ENCODE results near the gene GRM4. TPM values are rescaled to one million over a fixed set of nuclear protein-coding genes. Genes with fewer than 3 reads are reported as not detected.
A peak's percentile ranks its signal among the peaks of the same experiment; 100 is the strongest.
"Not testable (repeated sequence)": the region's sequence is repeated elsewhere in the genome, so short reads cannot be mapped to it uniquely, and the experiment has no call there.

The GRM4 gene
- total RNA-seq = 0.11 TPM
- 0.01 TPM for polyA plus RNA-seq

DNA sequence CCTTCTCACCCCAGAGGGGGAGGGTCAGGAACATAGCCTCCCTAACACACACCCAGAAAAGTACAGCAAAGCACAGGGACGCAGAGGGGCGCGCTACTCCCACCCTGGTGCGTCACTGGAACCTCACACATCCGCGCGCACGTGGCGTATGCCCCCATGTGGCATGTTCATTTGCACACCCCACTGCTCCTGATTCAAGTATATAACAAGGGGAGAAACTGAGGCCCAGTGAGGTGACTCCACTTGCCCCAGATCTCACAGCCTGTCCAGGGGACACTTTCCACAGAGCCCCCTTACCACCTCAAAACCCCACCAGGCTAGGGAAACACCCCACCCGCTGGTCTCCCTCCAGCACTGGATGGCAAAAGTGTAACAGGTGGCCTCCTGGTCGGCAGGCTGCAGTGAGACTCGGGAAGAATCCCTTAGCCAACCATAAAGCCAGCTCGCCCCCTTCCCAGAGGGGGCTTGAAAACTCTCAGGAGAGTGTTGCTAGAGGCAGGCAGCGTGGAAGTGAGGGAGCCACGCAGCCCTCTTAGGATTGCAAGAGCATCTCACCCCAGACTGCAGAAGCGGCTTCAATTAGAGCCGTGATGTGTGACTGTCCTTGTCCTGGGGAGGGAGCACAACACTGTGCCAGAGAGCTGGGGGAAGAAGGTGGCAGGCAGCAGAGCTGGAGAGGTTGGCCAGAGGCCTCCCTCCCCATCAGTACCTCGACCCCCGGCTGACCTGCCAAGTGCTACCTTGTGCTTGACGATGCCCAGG is at the start of gene GRM4:
Gene GRM4 (minus strand): TSS at position 67 of the 762 bp plus-strand sequence. CDS start 12,591 bp downstream, outside the sequence.
- Histone ChIP-seq H3K4me3 (ENCODE audit: low read depth, low read length) (peak within 1 kb of the TSS; percentile 31), H3K4me1 (ENCODE audit: insufficient read depth) (no peaks in the 10 kb centered on the region), H3K27ac (ENCODE audit: low read depth) (no peak within 1 kb of the TSS), H3K36me3 (ENCODE audit: insufficient read depth) (no peaks in the 10 kb centered on the region)
- no peak for DNase-seq (ENCODE audit: extremely low spot score)
- 38% methylated on average over 20 of the region's 20 CpGs for WGBS

DNA sequence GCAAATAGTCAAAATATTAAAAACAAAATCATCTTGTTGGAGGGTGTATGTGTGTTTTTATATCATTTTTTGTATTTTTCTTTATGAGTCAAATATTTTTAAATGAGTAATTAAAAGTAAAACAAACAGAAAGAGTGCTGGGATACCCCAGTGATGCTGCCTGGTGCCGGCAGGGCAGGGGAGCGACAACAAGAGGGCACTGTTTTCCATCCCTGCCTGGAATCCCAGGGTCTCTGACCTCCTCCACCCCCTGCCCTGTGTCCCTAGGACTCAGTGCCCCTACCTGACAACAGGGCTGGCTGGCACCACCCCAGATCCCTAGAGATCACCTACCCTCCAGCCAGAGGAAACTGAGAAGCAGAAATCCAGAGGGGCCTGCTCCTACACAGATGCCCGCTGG is 48.9 kb upstream of the GRM4 start:
- no peak overlapping the region for H3K27ac ChIP-seq (ENCODE audit: low read depth)
- 84% methylated on average over 3 of the region's 3 CpGs for WGBS
- H3K4me3 ChIP-seq (ENCODE audit: low read depth, low read length) = no peak overlapping the region
- H3K36me3 ChIP-seq (ENCODE audit: insufficient read depth) = no peaks in the 10 kb centered on the region
- DNase-seq (ENCODE audit: extremely low spot score) = no peak
- no peaks in the 10 kb centered on the region for H3K4me1 ChIP-seq (ENCODE audit: insufficient read depth)

DNA sequence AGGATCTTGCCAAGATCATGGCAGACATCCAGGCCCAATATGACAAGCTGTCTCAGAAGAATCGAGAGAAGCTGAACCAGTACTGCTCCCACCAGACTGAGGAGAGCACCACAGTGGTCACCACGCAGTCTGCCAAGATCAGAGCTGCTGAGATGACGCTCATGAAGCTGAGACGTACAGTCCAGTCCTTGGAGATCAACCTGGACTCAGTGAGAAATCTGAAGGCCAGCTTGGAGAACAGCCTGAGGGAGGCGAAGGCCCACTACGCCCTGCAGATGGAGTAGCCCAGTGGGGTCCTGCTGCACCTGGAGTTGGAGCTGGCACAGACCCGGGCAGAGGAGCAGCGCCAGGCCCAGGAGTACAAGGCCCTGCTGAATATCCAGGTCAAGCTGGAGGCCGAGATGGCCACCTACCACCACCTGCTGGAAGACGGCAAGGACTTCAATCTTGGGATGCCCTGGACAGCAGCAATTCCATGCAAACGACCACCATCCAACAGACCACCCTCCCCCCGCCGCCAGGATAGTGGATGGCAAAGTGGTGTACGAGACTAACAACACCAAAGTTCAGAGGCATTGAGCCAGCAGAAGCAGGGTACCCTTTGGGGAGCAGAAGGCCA is 44.7 kb upstream of the GRM4 start:
- Histone ChIP-seq H3K4me1 (ENCODE audit: insufficient read depth) (no peaks in the 10 kb centered on the region), H3K36me3 (ENCODE audit: insufficient read depth) (no peaks in the 10 kb centered on the region), H3K4me3 (ENCODE audit: low read depth, low read length) (no peak overlapping the region), H3K27ac (ENCODE audit: low read depth) (no peak overlapping the region)
- 83% methylated on average over 14 of the region's 14 CpGs for WGBS
- no peak for DNase-seq (ENCODE audit: extremely low spot score)

DNA sequence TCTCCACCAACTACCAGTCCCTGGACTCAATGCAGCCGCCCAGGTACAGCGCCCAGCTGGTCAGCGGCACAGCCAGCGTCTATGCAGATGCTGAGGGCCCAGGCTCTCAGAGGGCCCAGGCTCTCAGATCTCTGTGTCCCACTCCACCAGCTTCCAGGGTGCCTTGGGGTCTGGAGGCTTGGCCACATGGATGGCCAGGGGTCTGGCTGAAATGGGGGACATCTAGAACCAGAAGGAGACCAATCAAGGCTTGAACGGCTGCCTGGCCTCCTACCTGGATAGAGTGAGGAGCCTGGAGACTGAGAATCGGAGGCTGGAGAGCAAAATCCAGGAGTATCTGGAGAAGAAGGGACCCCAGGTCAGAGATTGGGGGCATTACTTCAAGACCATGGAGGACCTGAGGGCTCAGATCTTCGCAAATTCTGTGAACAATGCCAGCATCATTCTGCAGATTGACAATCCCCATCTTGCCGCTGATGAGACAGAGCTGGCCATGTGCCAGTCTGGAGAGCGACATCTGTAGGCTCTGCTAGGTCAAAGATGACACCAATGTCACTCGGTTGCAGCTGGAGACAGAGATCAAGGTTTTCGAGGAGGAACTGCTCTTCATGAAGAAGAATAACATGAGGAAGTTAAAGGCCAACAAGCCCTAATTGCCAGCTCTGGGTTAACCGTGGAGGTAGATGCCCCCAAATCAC is 44.1 kb upstream of the GRM4 start:
- Histone ChIP-seq H3K27ac (ENCODE audit: low read depth) (no peak overlapping the region), H3K4me3 (ENCODE audit: low read depth, low read length) (no peak overlapping the region), H3K36me3 (ENCODE audit: insufficient read depth) (no peaks in the 10 kb centered on the region), H3K4me1 (ENCODE audit: insufficient read depth) (no peaks in the 10 kb centered on the region)
- no peak for DNase-seq (ENCODE audit: extremely low spot score)
- WGBS = 86% methylated on average over 12 of the region's 12 CpGs

DNA sequence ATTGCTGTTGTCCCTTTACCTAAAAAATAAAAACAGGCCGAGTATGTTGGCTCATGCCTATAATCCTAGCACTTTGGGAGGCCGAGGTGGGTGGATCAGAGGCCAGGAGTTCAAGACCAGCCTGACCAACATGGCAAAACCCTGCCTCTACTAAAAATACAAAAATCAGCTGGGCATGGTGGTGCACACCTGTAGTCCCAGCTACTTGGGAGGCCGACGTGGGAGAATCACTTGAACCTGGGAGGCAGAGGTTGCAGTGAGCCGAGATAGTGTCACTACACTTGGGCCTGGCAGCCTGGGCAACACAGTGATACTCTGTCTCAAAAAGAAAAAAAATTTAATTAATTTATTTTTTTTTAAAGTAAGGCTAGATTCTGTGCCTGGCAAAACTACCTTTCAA is 38.8 kb upstream of the GRM4 start:
- H3K4me1 ChIP-seq (ENCODE audit: insufficient read depth); H3K36me3 ChIP-seq (ENCODE audit: insufficient read depth); H3K27ac ChIP-seq (ENCODE audit: low read depth); H3K4me3 ChIP-seq (ENCODE audit: low read depth, low read length); DNase-seq (ENCODE audit: extremely low spot score): not testable (repeated sequence)
- WGBS = 93% methylated on average over 5 of the region's 5 CpGs

DNA sequence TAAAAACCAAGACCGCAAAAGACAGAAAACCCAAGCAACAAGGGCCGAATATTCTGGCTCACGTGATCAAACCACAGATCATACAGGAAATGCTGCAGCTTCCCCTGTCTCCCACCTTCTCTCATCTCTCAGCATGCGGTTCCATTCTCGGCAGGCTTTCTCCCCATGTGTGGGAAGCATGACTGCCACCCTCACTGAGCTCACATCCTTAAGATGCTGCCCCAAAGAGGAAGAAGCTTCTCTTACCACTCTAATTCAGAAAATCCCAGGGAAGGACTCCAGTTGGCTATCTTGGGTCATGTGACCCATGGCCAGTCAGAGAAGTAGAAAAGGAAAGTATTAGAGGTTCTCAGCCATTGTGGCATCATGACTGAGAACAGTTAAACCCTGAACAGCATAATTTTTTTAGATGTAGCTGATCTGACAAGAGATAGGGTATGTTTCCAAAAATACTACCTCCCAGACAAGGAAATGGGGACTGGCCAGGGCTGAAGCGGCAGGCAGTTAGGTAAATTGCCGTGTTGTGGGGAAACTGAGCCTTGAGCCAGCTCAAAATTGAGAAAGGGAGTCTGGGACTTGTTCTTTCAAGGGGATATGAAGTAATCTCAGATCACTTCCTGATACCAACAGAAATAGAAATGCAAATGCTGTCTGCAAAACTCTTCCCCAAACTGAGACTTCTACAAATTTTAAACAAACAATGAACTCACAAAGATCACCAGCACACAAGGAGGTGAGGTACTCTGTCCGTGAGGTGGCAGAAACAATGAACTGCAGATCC is 37.1 kb upstream of the GRM4 start:
- Histone ChIP-seq H3K4me1 (ENCODE audit: insufficient read depth) (no peaks in the 10 kb centered on the region), H3K36me3 (ENCODE audit: insufficient read depth) (no peaks in the 10 kb centered on the region), H3K27ac (ENCODE audit: low read depth) (no peak overlapping the region), H3K4me3 (ENCODE audit: low read depth, low read length) (no peak overlapping the region)
- WGBS = 78% methylated on average over 8 of the region's 8 CpGs
- DNase-seq (ENCODE audit: extremely low spot score) = no peak

DNA sequence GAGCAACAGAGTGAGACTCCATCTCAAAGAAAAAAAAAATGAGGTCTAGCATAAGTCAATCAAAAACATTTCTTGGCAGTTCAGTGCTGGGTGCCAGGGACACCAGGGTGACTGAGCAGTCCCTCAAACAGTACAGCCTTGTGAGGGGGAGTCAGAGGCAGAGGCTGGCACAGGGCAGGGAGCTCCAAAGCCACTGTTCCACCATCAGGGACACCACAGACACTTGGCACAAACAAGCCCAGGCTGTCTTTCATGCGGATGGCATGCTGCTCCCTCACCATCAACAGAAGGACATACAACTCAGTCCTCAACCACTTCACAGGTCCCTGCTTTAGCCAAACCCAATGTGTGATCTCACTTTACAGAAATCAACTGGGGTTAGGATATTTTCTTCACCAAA is 36.0 kb upstream of the GRM4 start:
- DNase-seq (ENCODE audit: extremely low spot score) = no peak
- Histone ChIP-seq H3K27ac (ENCODE audit: low read depth) (no peak overlapping the region), H3K4me1 (ENCODE audit: insufficient read depth) (no peaks in the 10 kb centered on the region), H3K36me3 (ENCODE audit: insufficient read depth) (no peaks in the 10 kb centered on the region), H3K4me3 (ENCODE audit: low read depth, low read length) (no peak overlapping the region)
- 84% methylated on average over 1 of the region's 1 CpG for WGBS

DNA sequence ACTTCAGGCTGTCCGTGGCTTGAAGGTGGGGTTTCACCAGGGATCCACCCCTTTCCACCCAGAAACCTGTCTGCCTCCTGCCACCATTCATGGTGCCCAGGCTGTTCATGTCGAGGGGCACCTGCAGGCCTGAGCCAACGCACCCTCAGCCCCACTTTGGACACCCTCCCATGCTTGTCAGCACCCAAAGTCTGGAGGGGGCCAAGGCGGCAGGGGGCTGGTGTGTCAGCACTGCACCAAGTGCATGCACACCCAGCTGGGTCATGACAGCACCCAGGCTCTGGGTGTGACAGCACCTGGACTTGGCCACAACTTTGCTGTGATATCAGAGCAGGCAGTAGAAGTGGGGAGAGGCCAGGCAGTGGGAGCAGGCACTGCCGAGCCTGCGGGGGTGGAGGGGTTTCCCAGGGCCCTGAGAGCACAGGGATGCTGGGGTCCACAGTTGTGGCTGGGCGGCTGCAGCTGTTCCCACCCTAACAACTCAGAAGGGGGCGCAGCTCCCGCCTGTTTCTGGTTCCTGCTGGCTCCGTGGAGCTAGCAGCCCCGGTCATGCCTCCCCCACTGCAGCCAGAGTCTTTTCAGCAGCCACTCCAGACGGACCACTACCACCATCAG is 33.3 kb upstream of the GRM4 start:
- WGBS = 68% methylated on average over 12 of the region's 12 CpGs
- Histone ChIP-seq H3K36me3 (ENCODE audit: insufficient read depth) (no peaks in the 10 kb centered on the region), H3K4me3 (ENCODE audit: low read depth, low read length) (no peak overlapping the region), H3K4me1 (ENCODE audit: insufficient read depth) (no peaks in the 10 kb centered on the region), H3K27ac (ENCODE audit: low read depth) (no peak overlapping the region)
- no peak for DNase-seq (ENCODE audit: extremely low spot score)

DNA sequence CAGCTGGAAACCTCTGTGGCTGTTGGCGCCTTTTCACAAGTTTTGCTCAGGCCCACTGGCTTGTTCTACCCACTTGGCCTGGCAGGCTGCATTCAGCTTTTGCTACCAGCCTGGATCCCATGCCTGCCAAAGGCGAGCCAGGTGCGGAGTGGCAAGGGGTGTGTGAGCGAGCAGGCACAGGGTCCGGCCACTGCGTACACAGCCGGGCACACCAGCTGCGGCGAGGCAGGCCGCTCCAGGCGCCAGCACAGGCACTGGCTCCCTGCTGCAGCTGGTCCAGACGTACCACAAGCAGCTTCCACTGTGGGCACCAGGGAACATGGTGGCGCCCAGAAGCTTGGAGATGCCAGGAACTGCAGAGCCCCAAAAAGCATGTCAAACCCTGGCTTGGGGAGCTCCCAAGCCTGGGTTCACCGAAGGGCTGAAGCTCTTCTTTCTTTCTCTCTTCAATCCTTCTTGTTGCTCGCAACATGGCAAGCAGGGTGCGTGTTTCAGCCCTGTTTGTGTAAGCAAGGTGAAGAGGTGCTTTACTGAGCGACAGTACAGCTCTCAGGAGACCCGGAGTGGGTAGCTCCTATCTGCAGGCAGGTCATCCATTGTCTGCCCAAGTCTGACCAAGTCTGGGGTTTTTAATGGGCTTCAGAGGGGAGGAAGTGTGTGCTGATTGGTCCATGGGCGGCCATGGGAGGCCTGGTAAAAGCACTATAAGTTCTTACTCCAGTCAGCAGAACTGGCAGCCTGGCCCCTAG is 32.6 kb upstream of the GRM4 start:
- whole genome bisulfite sequencing = 93% methylated on average over 19 of the region's 19 CpGs
- Histone ChIP-seq H3K4me3 (ENCODE audit: low read depth, low read length) (no peak overlapping the region), H3K4me1 (ENCODE audit: insufficient read depth) (no peaks in the 10 kb centered on the region), H3K27ac (ENCODE audit: low read depth) (no peak overlapping the region), H3K36me3 (ENCODE audit: insufficient read depth) (no peaks in the 10 kb centered on the region)
- no peak for DNase-seq (ENCODE audit: extremely low spot score)

DNA sequence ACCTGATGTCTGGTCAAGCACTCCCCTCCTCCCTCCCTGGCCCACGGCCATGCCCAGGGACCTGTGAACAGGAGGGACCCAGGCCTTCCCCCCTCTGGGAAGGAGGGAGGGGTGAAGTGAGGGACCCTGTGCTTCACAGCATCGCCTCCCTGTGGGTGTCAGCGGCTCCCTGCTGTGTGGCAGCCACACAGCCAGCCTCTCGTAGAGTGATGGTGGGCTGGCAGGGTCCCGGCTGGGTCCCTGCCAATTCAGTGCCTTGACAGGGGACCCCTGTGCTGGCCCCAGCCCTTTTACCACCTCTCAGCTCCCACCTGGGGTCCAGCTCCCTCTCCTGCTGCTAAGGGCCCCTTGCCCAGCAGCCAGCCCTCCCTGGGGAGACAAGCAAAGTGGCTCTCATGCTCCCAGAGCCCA is 31.3 kb upstream of the GRM4 start:
- DNase-seq (ENCODE audit: extremely low spot score) = no peak
- WGBS = 85% methylated on average over 5 of the region's 5 CpGs

DNA sequence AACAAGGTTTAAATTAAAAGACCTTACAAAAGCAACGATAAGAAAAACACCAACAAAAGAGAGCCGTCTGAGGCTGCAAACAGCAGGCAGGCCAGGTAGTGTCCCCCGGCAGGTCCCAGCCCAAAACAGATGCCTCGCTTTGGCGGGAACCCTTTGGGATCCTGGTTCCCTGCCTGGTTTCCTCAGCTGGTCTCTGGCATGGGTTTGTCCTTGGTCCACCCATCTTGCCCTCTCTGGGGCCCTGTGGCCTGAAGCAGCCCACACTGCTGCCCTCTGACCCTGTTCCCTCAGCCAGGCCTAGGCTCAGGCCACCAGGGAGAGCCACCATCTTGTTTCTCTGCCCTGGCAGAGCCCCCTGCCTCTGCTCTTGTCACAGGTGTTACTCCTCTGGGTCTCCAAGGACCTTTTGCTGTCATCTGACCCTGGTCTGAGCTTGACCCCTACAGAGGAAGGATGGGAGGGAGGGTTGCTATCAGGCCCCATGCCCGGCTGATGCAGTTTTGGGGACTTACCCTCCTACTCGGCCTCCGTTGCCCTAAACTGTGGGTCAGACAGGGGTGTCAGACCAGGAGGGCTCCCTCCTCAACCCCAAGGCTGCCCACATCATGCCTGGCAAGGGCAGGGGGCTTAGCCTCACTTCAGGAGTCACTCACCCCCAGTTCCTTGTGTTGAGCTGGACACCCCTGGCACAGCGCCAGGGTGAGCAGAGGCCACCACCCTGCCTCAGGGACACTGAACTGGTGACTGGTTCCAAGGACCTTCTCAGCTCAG is 30.6 kb upstream of the GRM4 start:
- Histone ChIP-seq H3K4me3 (ENCODE audit: low read depth, low read length) (no peak overlapping the region), H3K36me3 (ENCODE audit: insufficient read depth) (no peaks in the 10 kb centered on the region), H3K27ac (ENCODE audit: low read depth) (no peak overlapping the region), H3K4me1 (ENCODE audit: insufficient read depth) (no peaks in the 10 kb centered on the region)
- DNase-seq (ENCODE audit: extremely low spot score) = no peak
- WGBS = 93% methylated on average over 9 of the region's 9 CpGs

More for the DNA sequence above, 31.3 kb upstream of the GRM4 start:
- no peaks in the 10 kb centered on the region for H3K4me1 ChIP-seq (ENCODE audit: insufficient read depth)
- no peak overlapping the region for H3K27ac ChIP-seq (ENCODE audit: low read depth)
- no peaks in the 10 kb centered on the region for H3K36me3 ChIP-seq (ENCODE audit: insufficient read depth)
- no peak overlapping the region for H3K4me3 ChIP-seq (ENCODE audit: low read depth, low read length)

DNA sequence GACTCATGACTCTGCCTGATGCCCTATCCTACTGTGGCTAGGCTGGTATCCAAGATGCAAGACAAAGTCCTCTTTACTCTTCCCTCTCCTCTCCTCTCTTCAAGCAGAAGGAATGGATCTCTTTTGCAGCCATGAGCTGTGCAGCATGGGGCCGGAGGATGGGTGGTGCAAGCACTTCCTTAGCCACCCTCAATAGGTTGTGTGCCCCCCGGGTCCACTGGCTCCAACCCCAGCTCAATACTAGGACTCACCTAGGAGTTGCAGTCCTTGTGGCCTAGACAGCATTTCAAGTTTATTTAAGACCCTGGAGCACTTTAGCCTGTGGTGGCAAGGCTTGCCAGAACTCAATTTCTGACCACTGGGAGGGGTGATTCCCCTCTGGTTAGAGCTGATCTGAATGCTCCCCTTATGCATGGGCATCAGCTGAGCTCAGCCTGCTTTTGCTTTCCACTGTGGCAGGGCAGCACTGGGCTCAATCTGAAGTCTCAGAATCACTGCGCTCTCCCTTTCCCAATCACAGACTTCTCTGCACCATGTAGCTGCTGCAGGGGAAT is 29.0 kb upstream of the GRM4 start:
- no peak overlapping the region for H3K4me3 ChIP-seq (ENCODE audit: low read depth, low read length)
- no peak for DNase-seq (ENCODE audit: extremely low spot score)
- no peak overlapping the region for H3K27ac ChIP-seq (ENCODE audit: low read depth)
- H3K36me3 ChIP-seq (ENCODE audit: insufficient read depth) = no peaks in the 10 kb centered on the region
- 91% methylated on average over 3 of the region's 3 CpGs for WGBS
- H3K4me1 ChIP-seq (ENCODE audit: insufficient read depth) = no peaks in the 10 kb centered on the region

Measured in urinary bladder (tissue), 4 donors.